Left colon (tissue), 2 donors: ENCODE data around the gene DPP6. TPM values are rescaled to one million over a fixed set of nuclear protein-coding genes. Genes with fewer than 3 reads are reported as not detected.

Experiments
- ATAC-seq: fragments of 200-7000 bp; cut with Tn5 transposase; one replicate; pipeline ENCODE4 v1.9.1; 2020; ENCODE audit warnings: mild to moderate bottlenecking, moderate library complexity
- DNase-seq, 2 donors: peaks; one replicate each; pipeline ENCODE4 v3.0.0-alpha.2; 2020
- intact Hi-C, 2 donors: fragments of 100-400 bp; cut with DNase I in 1 of 2; cut with micrococcal nuclease in 1 of 2; formaldehyde crosslinking; loops; one replicate each; pipeline versions ENCODE4 v1.11.2 to v1.14.0; 2022; cut with DNase I, micrococcal nuclease
- total RNA-seq, 2 donors: library from RNA; stranded (reverse); fragmentation: NEBNext Ultra II Directional; extraction: Animal tissue kit (Norgen Biotek cat#: 25700); gene quantifications; one replicate each; pipeline ENCODE4 v1.2.1, GENCODE V29; 2021
- donor health status: DM: no; HTN: no; CAD: no.
- donor health status: DM: yes; HTN: yes; CAD: no.

DPP6 gene
- total RNA-seq, 2 donors from 2014 or later: 0.37 to 2.9 TPM

- ATAC-seq: no peak
- no peak for DNase-seq
- intact Hi-C loops: no loop called here
These were observed 420.1 kb downstream of the DPP6 start for GRCh38 chr7:154472343-154472742.

DNA sequence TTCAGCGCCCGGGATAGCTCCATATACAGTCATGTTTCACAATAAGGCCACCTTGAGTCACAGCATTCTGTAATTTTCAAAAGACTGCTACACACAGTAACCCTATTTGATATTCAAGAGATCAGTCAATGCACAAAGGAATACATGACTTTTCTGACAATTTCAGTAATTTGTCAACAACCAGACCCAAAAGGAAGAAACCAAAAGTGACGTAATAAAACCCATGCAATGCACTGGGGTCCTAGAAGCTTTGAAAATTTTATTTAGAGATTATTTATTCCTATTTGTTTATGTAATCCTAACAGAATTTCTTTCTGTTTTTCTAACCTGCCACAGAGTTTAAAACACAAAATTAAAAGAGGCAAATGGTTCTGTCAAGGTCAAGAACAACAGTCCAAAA is 421.2 kb downstream of the DPP6 start:
- ATAC-seq (no peak), DNase-seq (no peak)
- intact Hi-C loops: no loop called here

DNA sequence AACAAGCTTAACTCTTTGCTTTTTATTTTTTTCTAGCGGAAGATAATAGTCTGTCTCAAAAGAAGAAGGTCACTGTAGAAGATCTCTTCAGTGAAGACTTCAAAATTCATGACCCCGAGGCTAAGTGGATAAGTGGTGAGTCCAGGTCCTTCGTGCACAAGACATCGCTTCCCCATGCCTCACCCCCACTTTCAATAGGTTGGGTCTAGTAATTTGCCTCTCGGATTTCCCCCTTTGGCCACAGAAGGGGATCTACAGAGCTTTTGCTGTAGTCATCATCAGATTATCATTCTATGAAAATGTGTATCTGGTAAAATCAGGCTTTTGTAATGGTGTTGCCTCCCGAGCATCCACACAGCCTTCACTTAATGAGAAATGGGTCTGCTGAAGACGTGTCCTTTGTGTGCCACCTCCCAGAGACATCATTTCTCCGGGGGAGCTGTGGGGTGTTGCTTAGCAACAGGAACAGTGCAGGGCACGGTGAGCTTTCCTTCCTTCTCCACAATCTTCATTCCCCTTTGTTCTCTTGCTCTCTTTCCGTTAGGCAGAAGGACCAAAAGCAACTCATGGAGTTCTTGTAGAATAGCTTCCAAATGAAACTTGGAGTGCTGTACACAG is 422.8 kb downstream of the DPP6 start:
- intact Hi-C loops: no loop called here
- ATAC-seq (no peak), DNase-seq (no peak)

- no peak for ATAC-seq
- intact Hi-C loops: no loop called here
- no peak for DNase-seq
These were observed 423.7 kb downstream of the DPP6 start for GRCh38 chr7:154475864-154476263.

GRCh38 chr7:154480817-154481216 is 428.6 kb downstream of the DPP6 start:
- intact Hi-C loops: no loop called here
- no peak for ATAC-seq
- no peak for DNase-seq

- ATAC-seq (no peak), DNase-seq (no peak)
- intact Hi-C loops: no loop called here
These were observed 430.7 kb downstream of the DPP6 start for GRCh38 chr7:154482863-154483262.

GRCh38 chr7:154484406-154484805 is 432.2 kb downstream of the DPP6 start:
- ATAC-seq (no peak), DNase-seq (no peak)
- intact Hi-C loops: no loop called here

- intact Hi-C loops: no loop called here
- ATAC-seq (no peak), DNase-seq (no peak)
These were observed 432.7 kb downstream of the DPP6 start for GRCh38 chr7:154484943-154485342.

DNA sequence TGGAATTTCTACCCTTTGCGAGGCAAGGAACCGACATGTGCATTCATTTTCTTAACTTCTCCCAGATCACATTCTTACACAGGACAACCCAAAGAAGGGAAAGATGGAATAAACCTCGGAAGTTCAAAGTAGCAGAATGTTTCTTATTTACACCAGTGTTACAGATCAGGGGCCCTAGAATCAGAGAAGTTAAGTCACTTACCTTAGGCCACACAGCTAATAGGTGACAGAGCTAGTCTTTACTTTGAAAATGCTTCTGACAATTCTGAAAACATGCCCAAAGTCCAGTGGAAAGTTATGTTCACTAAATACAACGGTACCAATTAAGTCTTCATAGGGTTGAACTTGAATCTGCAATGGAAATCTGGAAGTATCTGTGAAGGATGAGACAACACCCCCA is 437.7 kb downstream of the DPP6 start:
- intact Hi-C loops: no loop called here
- DNase-seq (no peak), ATAC-seq (no peak)

- ATAC-seq: no peak
- no peak for DNase-seq
- intact Hi-C loops: no loop called here
These were observed 441.4 kb downstream of the DPP6 start for GRCh38 chr7:154493594-154493993.

GRCh38 chr7:154497751-154498150 is 445.6 kb downstream of the DPP6 start:
- no peak for DNase-seq
- ATAC-seq: no peak
- intact Hi-C loops: no loop called here

DNA sequence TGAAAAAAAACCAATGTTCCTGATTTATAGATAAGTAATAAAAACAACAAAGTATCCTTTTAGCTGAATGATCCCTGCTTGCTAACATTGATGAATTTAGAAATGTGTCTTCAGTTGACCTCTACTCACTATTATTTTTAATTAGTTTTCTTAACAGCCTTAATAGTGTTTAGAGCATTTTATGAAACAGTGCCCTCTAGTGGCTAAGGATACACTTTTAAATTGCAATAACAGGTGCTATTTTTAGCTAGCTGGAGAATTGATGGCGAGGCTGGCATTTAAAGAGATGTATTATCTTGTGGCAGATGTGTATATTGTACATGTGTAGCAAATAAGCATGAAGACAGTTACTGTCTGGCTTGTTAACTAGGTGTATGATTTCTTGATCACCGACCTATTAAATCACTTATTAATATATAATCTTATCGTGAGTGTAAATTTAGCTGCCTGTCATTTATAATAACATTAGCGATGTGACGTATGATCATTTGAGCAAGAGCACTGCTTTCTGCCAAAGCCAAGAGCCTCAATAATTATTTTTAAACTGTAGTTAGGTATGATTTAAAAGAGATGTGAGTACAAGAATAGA is 451.9 kb downstream of the DPP6 start:
- no peak for DNase-seq
- intact Hi-C loops: no loop called here
- ATAC-seq: no peak

DNA sequence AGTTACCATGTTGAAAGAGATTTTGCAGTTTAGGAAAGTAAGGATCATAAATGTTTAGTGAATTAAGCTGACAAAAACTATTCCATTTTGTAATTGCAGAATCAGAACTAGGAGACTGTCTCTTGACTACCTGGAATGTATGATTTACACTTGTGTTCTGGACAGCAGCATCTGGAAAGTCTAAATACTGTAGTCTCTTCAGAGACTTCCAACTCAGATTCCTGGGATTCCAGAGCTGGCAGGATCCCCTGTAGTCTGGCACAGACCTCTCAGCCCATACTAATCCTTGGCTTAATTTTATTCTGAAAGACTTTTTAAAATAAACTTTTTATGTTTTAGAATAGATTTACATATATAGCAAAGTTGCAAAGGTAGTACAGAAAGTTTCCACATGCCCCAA is 452.7 kb downstream of the DPP6 start:
- intact Hi-C loops: no loop called here
- ATAC-seq: no peak
- no peak for DNase-seq

GRCh38 chr7:154505362-154505761 is 453.2 kb downstream of the DPP6 start:
- ATAC-seq (no peak), DNase-seq (no peak)
- intact Hi-C loops: no loop called here

DNA sequence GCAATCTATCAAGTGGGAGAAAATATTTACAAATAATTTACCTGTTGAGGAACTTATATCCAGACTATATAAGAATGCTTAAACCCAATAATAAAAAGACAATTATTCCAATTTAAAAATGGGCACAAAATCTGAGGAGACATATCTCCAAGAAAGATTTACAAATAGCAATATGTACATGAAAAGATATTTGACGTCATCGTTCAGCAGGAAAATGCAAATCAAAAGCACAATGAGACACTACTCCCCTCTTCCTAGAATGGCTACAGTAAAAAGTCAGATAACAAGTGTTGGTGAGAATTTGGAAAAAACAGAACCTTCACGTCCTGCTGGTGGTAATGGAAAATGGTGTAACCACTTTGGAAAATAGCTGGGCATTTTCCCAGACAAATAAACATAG is 457.0 kb downstream of the DPP6 start:
- intact Hi-C loops: no loop called here
- DNase-seq (no peak), ATAC-seq (no peak)

DNA sequence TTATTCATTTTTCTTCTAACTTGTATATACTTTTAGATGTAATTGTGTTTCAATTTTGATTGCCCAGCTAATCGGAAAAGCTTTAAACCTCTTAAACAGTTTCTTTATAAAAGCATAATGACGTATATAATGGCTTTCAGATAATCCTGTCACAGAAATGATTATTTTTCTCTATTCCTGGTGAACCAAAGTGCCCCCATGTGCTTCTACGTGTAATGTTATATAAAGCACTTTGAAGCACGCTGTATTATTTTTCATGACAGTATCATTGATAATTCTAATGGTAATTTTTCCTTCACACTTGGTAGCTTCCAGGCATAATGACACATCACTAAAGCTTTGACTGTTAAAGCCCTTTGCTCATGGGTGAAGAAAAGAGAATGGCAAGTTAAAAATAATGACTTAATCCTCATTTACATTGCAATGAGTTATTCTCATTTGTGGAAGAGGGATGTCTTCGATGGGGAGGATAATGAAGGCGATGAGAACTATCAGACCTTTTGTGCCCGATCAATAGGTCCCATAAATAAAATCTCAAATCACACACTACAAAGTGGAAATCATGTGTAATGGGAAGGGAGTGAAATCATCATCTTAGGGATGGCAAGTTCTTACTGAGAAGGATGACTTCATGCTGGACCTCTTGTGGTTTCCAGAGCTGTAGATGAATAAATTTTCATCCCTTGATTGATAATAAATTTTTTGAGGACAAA is 460.1 kb downstream of the DPP6 start:
- intact Hi-C loops: no loop called here
- DNase-seq (no peak), ATAC-seq (no peak)

GRCh38 chr7:154517768-154518167 is 465.6 kb downstream of the DPP6 start:
- no peak for DNase-seq
- ATAC-seq: no peak
- intact Hi-C loops: no loop called here

DNA sequence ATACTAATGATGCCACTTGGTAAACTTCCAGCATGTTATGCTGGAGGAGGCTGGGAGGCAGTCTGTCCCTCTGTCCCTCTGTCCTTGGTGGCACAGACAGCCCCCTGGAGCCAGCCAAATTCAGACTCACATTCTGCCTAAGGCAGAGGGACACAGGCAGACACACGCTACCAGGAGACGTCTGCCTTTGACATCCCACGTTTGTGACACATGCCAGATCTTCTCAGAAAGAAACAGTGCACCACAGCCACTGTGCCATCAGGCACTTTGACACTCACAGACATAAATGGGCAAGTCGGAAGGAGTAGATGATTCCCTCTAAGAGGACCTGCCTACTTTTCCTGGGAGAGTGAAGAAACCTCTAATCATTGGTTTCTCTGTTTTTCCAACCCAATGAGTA is 467.0 kb downstream of the DPP6 start:
- no peak for ATAC-seq
- DNase-seq: no peak
- intact Hi-C loops: no loop called here

DNA sequence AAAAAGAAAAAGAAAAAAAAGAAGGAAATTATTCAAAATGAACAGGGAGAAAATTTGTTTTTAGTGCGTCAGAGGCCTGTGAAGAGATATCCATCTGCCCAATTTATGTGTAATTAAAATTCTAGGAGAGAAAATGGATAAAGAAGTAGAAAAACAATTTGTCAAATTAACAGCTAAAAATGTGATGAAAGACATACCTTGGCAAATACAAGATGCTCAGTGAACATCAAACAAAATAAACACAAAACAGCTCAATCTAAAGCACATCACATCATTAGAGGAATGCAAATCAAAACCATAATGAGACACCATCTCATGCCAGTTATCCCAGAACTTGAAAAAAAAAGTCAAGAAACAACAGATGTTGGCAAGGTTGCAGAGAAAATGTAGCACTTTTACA is 477.9 kb downstream of the DPP6 start:
- no peak for DNase-seq
- no peak for ATAC-seq
- intact Hi-C loops: no loop called here

- intact Hi-C loops: no loop called here
- ATAC-seq (no peak), DNase-seq (no peak)
These were observed 480.6 kb downstream of the DPP6 start for GRCh38 chr7:154532771-154533170.

DNA sequence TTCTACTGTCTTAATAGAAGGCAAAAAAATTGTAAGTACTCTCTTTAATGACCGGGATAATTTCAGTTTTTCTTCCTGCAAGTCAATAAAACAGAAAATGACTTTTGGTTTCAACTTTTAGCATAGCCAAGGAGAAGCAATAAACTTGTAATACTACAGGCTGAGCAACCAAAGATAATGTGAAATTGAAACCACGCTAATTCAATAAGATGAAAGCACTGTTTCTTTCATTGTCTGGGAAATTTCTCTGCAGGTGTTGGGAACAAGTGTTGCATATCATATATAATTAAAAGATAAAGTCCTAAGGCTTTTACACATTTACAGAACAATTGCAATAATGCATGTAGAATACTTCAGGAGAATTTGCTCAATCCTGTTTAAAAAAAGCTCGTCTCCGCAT is 488.4 kb downstream of the DPP6 start:
- intact Hi-C loops: no loop called here
- ATAC-seq: no peak
- DNase-seq: no peak
